Measurements from ENCODE around the gene SYNE2. TPM values are rescaled to one million over a fixed set of nuclear protein-coding genes. Genes with fewer than 3 reads are reported as not detected.

SYNE2 gene
- total and polyA plus RNA-seq, 10 of the 15 experiments (the other 5 are each of a cell fraction or from before 2014, with no cell fraction given) = 2.1 to 52.7 (median 38.1) TPM

GRCh38 chr14:64061706-64062105, 208.9 kb downstream of the SYNE2 start (continued):
- no peak for TF ChIP-seq RUNX3 (IDR thresholded peaks at IDR 0.05; ENCODE audit: low read length)
- no peak for TF ChIP-seq TCF12 (IDR thresholded peaks at IDR 0.05; ENCODE audit: low read depth, low read length)
- TF ChIP-seq KDM1A (IDR thresholded peaks at IDR 0.05; ENCODE audit: borderline replicate concordance) = no peak
- no peak for TF ChIP-seq NR2C1 (IDR thresholded peaks at IDR 0.05)
- no peak for TF ChIP-seq NRF1 (conservative IDR thresholded peaks at IDR 0.05; ENCODE audit: low read depth, low read length)

GRCh38 chr14:64062381-64063115, 209.7 kb downstream of the SYNE2 start:
- ATAC-seq (no peak), DNase-seq (ENCODE audit: low read depth, low spot score) (no peak), FAIRE-seq (peak; percentile 41)
- no peak overlapping the region for H2AFZ ChIP-seq (ENCODE audit: control insufficient read depth, low read depth, low read length)
- WGBS (ENCODE audit: insufficient coverage, insufficient replicate concordance, low lambda C conversion rate, missing lambda C conversion rate) = 72% methylated on average over 7 of the region's 7 CpGs
- no peak overlapping the region for H3K4me2 ChIP-seq (ENCODE audit: control insufficient read depth, insufficient read depth)
- no peaks in the 10 kb centered on the region for H3K79me2 ChIP-seq (ENCODE audit: control insufficient read depth, insufficient read depth, low read length)
- in situ Hi-C loops (cut with MboI) (no loop called here), intact Hi-C loops (cut with micrococcal nuclease; ENCODE audit: unreplicated experiment) (loop anchor here (10.0 kb wide), 1 partner anchor 232 kb away; the partner anchor contains the start of gene ESR2)
- no peaks in the 10 kb centered on the region for H3K4me1 ChIP-seq (ENCODE audit: control insufficient read depth, insufficient read depth, low read length)
- ChIA-PET POLR2A (no interaction called here), SMC1A (ENCODE audit: uncharacterized antibody, unreplicated experiment) (interaction anchor here (1.0 to 1.3 kb wide), 3 partner anchors 8 to 39 kb away, joined by 3 read pairs; no protein-coding TSS in a partner anchor), RAD21 (ENCODE audit: unreplicated experiment) (interaction anchor here (0.6 kb wide), 1 partner anchor 26 kb away, joined by 5 read pairs; no protein-coding TSS in a partner anchor), CTCF (interaction anchor here (0.8 to 3.6 kb wide), 6 partner anchors 10 to 241 kb away, joined by 3 to 25 read pairs (median 4); partner anchors contain the start of gene ESR2)
- H4K20me1 ChIP-seq (ENCODE audit: control insufficient read depth, insufficient read depth) = no peaks in the 10 kb centered on the region
- H3K4me3 ChIP-seq = no peak overlapping the region
- H3K27me3 ChIP-seq (replicated peaks in 1 of 2; ENCODE audit: control insufficient read depth in 2 of 2, insufficient read depth in 2 of 2, low read length in 1 of 2) = no peaks in the 10 kb centered on the region
- no peak overlapping the region for H3K9ac ChIP-seq (ENCODE audit: control insufficient read depth, insufficient read depth, low read length)
- no TSS peak for BruUV-seq (replicated peaks)
- no peak overlapping the region for H3K27ac ChIP-seq (ENCODE audit: control insufficient read depth, insufficient read depth)
- no peaks in the 10 kb centered on the region for H3K9me3 ChIP-seq (replicated peaks; ENCODE audit: control insufficient read depth, insufficient read depth, low read length)
- H3K36me3 ChIP-seq (ENCODE audit: control insufficient read depth in 2 of 2, insufficient read depth in 2 of 2, low read length in 1 of 2) = peaks cover 0 to 6% of the 10 kb centered on the region in 2 experiments; a peak in 2 of 4 replicates
- TF ChIP-seq GABPA (IDR thresholded peaks at IDR 0.05; ENCODE audit: low read depth) = no peak
- TF ChIP-seq PKNOX1 (IDR thresholded peaks at IDR 0.05) = no peak
- TF ChIP-seq NR2C2 (IDR thresholded peaks at IDR 0.05; ENCODE audit: borderline replicate concordance, control insufficient read depth, insufficient read length, low read depth) = no peak
- TF ChIP-seq PAX8 (IDR thresholded peaks at IDR 0.05) = no peak
- no peak for TF ChIP-seq TARDBP (IDR thresholded peaks at IDR 0.05; ENCODE audit: borderline replicate concordance)
- TF ChIP-seq ZZZ3 (IDR thresholded peaks at IDR 0.05; ENCODE audit: control insufficient read depth, insufficient read length, low read depth) = no peak
- TF ChIP-seq BMI1 (IDR thresholded peaks at IDR 0.05; ENCODE audit: borderline replicate concordance) = no peak
- TF ChIP-seq WRNIP1 (IDR thresholded peaks at IDR 0.05; ENCODE audit: borderline replicate concordance, low read depth, low read length) = no peak
- TF ChIP-seq CREB1 (IDR thresholded peaks at IDR 0.05; ENCODE audit: low read depth) = no peak
- TF ChIP-seq EP300 (IDR thresholded peaks at IDR 0.05; ENCODE audit: borderline replicate concordance in 1 of 2, control insufficient read depth in 1 of 2, low read depth in 2 of 2, low read length in 2 of 2) = no peak
- no peak for TF ChIP-seq RCOR1 (conservative IDR thresholded peaks at IDR 0.05; ENCODE audit: low read depth, low read length)
- no peak for TF ChIP-seq LARP7 (IDR thresholded peaks at IDR 0.05)
- TF ChIP-seq CTCF (IDR thresholded peaks at IDR 0.05 in 2 of 3, conservative IDR thresholded peaks at IDR 0.05 in 1 of 3; ENCODE audit: control insufficient read depth in 2 of 3, extremely low read depth in 1 of 3, insufficient read depth in 1 of 3, low read depth in 3 of 3, low read length in 3 of 3) = no peak
- no peak for TF ChIP-seq MEF2A (IDR thresholded peaks at IDR 0.05; ENCODE audit: insufficient read depth, low read depth, low read length)
- no peak for TF ChIP-seq CHD1 (IDR thresholded peaks at IDR 0.05; ENCODE audit: low read depth, low read length)
